SK-N-SH (cell line): ENCODE results near the gene DNAJC15. TPM values are rescaled to one million over a fixed set of nuclear protein-coding genes. Genes with fewer than 3 reads are reported as not detected.

ENCODE experiments used
- CTCF ChIA-PET: fragments of 300-600, 350-600 bp; formaldehyde crosslinking; extraction: SDS; loops from one replicate; lab custom pipeline; 2021; lab: Yijun Ruan, JAX
- POLR2A ChIA-PET: fragments of 350-600 bp; sonication (Branson Sonifier 250); formaldehyde crosslinking; extraction: SDS; loops from one replicate; lab custom pipeline; 2020; ENCODE audit warnings: antibody characterized with exemption, inconsistent platforms; lab: Yijun Ruan, JAX
- DNase-seq: peaks from one replicate; pipeline ENCODE4 v3.0.0; 2012
- H2AFZ ChIP-seq: fragments of 200-600 bp; sonication (generic); 2 replicates; pipeline ENCODE4 v1.8.1; 2016; ENCODE audit warnings: antibody characterized with exemption, mild to moderate bottlenecking, low read depth
- H3F3A ChIP-seq: fragments of 200-600 bp; sonication (generic); replicated peaks from 2 replicates; pipeline ENCODE3; 2016; ENCODE audit warnings: antibody characterized with exemption, mild to moderate bottlenecking; ENCODE audit not compliant: insufficient read depth
- H3K27ac ChIP-seq, 2 experiments: fragments of 200-500 bp in 1 of 2; fragments of 200-600 bp in 1 of 2; sonication (Bioruptor generic) in 1 of 2; sonication (generic), shearing (Covaris generic) in 1 of 2; 2 replicates each; pipeline versions ENCODE4 v1.5.1 to v1.6.1; 2014 to 2016; ENCODE audit warnings: low read depth in 2 of 2, inconsistent platforms in 1 of 2, low read length in 1 of 2, mild to moderate bottlenecking in 1 of 2, mixed read lengths in 1 of 2
- H3K27me3 ChIP-seq: fragments of 200-600 bp; sonication (generic), shearing (Covaris generic); 2 replicates; pipeline ENCODE4 v1.6.1; 2016; ENCODE audit warnings: mixed run types; ENCODE audit not compliant: insufficient read depth
- H3K36me3 ChIP-seq, 2 experiments: fragments of 200-500 bp in 1 of 2; fragments of 200-600 bp in 1 of 2; sonication (Bioruptor generic) in 1 of 2; sonication (generic) in 1 of 2; replicated peaks in 1 of 2; 2 replicates each; pipeline versions ENCODE3 to v1.5.1; 2014 to 2016; ENCODE audit warnings: low read length in 1 of 2, mild to moderate bottlenecking in 1 of 2; ENCODE audit not compliant: insufficient read depth in 2 of 2, control insufficient read depth in 1 of 2
- H3K4me1 ChIP-seq, 2 experiments: fragments of 200-500 bp in 1 of 2; fragments of 200-600 bp in 1 of 2; sonication (Bioruptor generic) in 1 of 2; sonication (generic), shearing (Covaris generic) in 1 of 2; 2 replicates each; pipeline versions ENCODE4 v1.5.1 to v1.6.1; 2014 to 2016; ENCODE audit warnings: low read depth in 1 of 2, low read length in 1 of 2, mixed run types in 1 of 2; ENCODE audit not compliant: insufficient read depth in 2 of 2, control insufficient read depth in 1 of 2
- H3K4me2 ChIP-seq: fragments of 200-600 bp; sonication (generic), shearing (Covaris generic); 2 replicates; pipeline ENCODE4 v1.6.1; 2017; ENCODE audit warnings: mixed run types
- H3K4me3 ChIP-seq, 2 experiments: fragments of 200-500 bp in 1 of 2; fragments of 200-600 bp in 1 of 2; sonication (Bioruptor generic) in 1 of 2; sonication (generic), shearing (Covaris generic) in 1 of 2; 2 replicates each; pipeline versions ENCODE4 v1.5.1 to v1.8.1; 2014 to 2016; ENCODE audit warnings: low read depth in 2 of 2, inconsistent platforms in 1 of 2, low read length in 1 of 2, mild to moderate bottlenecking in 1 of 2, mixed read lengths in 1 of 2, moderate library complexity in 1 of 2
- H3K79me2 ChIP-seq: fragments of 200-600 bp; sonication (generic); 2 replicates; pipeline ENCODE4 v1.8.1; 2017; ENCODE audit warnings: mild to moderate bottlenecking; ENCODE audit not compliant: insufficient read depth
- H3K9ac ChIP-seq: fragments of 200-600 bp; sonication (generic); 2 replicates; pipeline ENCODE4 v1.6.1; 2017; ENCODE audit warnings: mixed run types
- H3K9me2 ChIP-seq: fragments of 200-600 bp; sonication (generic); 2 replicates; pipeline ENCODE4 v1.6.1; 2017; ENCODE audit warnings: mixed run types
- H3K9me3 ChIP-seq: fragments of 200-600 bp; sonication (generic); 2 replicates; pipeline ENCODE4 v1.6.1; 2017; ENCODE audit warnings: mixed run types, mild to moderate bottlenecking, moderate library complexity
- H4K20me1 ChIP-seq: fragments of 200-600 bp; sonication (generic); 2 replicates; pipeline ENCODE4 v1.6.1; 2017; ENCODE audit warnings: mild to moderate bottlenecking, mixed run types; ENCODE audit not compliant: insufficient read depth
- CHD2 ChIP-seq: fragments of 150-350 bp; IDR thresholded peaks from 2 replicates; pipeline ENCODE4 v1.6.1; 2018; ENCODE audit warnings: low read length; ENCODE audit not compliant: partially characterized antibody
- ELF1 ChIP-seq: IDR thresholded peaks from 2 replicates; pipeline ENCODE4 v1.4.0; 2012
- EP300 ChIP-seq, 2 experiments: IDR thresholded peaks; 2 replicates each; pipeline versions ENCODE4 v1.4.0 to v1.6.1; 2012; ENCODE audit warnings: borderline replicate concordance in 1 of 2, low read depth in 1 of 2, low read length in 1 of 2
- FOSL2 ChIP-seq: IDR thresholded peaks from 2 replicates; pipeline ENCODE4 v1.4.0; 2012; ENCODE audit warnings: low read depth, mild to moderate bottlenecking, moderate library complexity, borderline replicate concordance
- FOXJ3 ChIP-seq: sonication (generic); formaldehyde crosslinking; IDR thresholded peaks from 2 replicates; pipeline ENCODE4 v1.5.1; 2020; ENCODE audit warnings: mild to moderate bottlenecking, missing genetic modification reagents
- FOXM1 ChIP-seq: IDR thresholded peaks from 2 replicates; pipeline ENCODE4 v1.4.0; 2012; ENCODE audit warnings: low read depth, mild to moderate bottlenecking
- GABPA ChIP-seq: IDR thresholded peaks from 2 replicates; pipeline ENCODE4 v1.4.0; 2012; ENCODE audit warnings: low read depth, mild to moderate bottlenecking
- MXI1 ChIP-seq: IDR thresholded peaks from 2 replicates; pipeline ENCODE4 v1.6.1; 2012; ENCODE audit warnings: mild to moderate bottlenecking, low read depth, low read length, improper control_type of control experiment
- NFIC ChIP-seq: IDR thresholded peaks from 2 replicates; pipeline ENCODE4 v1.4.0; 2012; ENCODE audit warnings: borderline replicate concordance
- NRF1 ChIP-seq: IDR thresholded peaks from 2 replicates; pipeline ENCODE4 v1.6.1; 2012; ENCODE audit warnings: low read depth, mild to moderate bottlenecking, low read length
- POLR2AphosphoS5 ChIP-seq: IDR thresholded peaks from 2 replicates; pipeline ENCODE4 v1.6.1; 2012; ENCODE audit warnings: low read depth, low read length
- RAD21 ChIP-seq: IDR thresholded peaks from 2 replicates; pipeline ENCODE4 v1.6.1; 2012; ENCODE audit warnings: mild to moderate bottlenecking, low read length
- RCOR1 ChIP-seq: fragments of 150-350 bp; IDR thresholded peaks from 2 replicates; pipeline ENCODE4 v1.6.1; 2017; ENCODE audit warnings: antibody characterized with exemption, low read length
- RFX5 ChIP-seq: IDR thresholded peaks from 2 replicates; pipeline ENCODE4 v1.6.1; 2012; ENCODE audit warnings: mild to moderate bottlenecking, improper control_type of control experiment, low read length
- RXRA ChIP-seq: IDR thresholded peaks from 2 replicates; pipeline ENCODE4 v1.4.0; 2012; ENCODE audit warnings: low read depth, mild to moderate bottlenecking, borderline replicate concordance
- SIN3A ChIP-seq: IDR thresholded peaks from 2 replicates; pipeline ENCODE4 v1.6.1; 2012; ENCODE audit warnings: low read depth, mild to moderate bottlenecking, low read length, moderate library complexity, borderline replicate concordance
- TAF1 ChIP-seq: IDR thresholded peaks from 2 replicates; pipeline ENCODE4 v1.6.1; 2012; ENCODE audit warnings: low read depth, mild to moderate bottlenecking, low read length, moderate library complexity, borderline replicate concordance
- TCF12 ChIP-seq: IDR thresholded peaks from 2 replicates; pipeline ENCODE4 v1.4.0; 2012
- TEAD4 ChIP-seq: IDR thresholded peaks from 2 replicates; pipeline ENCODE4 v1.4.0; 2012; ENCODE audit warnings: mild to moderate bottlenecking, borderline replicate concordance; ENCODE audit not compliant: insufficient read depth
- YY1 ChIP-seq: IDR thresholded peaks from 2 replicates; pipeline ENCODE4 v1.4.0; 2012; ENCODE audit warnings: low read depth, mild to moderate bottlenecking
- WGBS: methylation state at CpG from one replicate; pipeline ENCODE4 v1.1.6; 2017; ENCODE audit warnings: low lambda C conversion rate; 5-methylcytosine and 5-hydroxymethylcytosine counted together
- polyA plus RNA-seq, 3 experiments: library from polyadenylated mRNA; depleted of rRNA; stranded (reverse); fragments of >200 nt; gene quantifications; 2 replicates each; pipeline ENCODE4 v1.2.3, GENCODE V29; 2012
- TF ChIP-seq, protein P1 (sequence below): IDR thresholded peaks from 2 replicates; pipeline ENCODE4 v1.6.1; 2012; ENCODE audit warnings: mild to moderate bottlenecking, low read depth, low read length, moderate library complexity
- TF ChIP-seq, protein P2 (sequence below): fragments of 200-600 bp; sonication (generic); IDR thresholded peaks from 2 replicates; pipeline ENCODE4 v1.6.1; 2017; ENCODE audit warnings: antibody characterized with exemption, mild to moderate bottlenecking, moderate library complexity

DNAJC15 gene
- polyA plus RNA-seq, 1 of the 3 experiments (the other 2 are of a cell fraction) = 18.4 TPM

DNA sequence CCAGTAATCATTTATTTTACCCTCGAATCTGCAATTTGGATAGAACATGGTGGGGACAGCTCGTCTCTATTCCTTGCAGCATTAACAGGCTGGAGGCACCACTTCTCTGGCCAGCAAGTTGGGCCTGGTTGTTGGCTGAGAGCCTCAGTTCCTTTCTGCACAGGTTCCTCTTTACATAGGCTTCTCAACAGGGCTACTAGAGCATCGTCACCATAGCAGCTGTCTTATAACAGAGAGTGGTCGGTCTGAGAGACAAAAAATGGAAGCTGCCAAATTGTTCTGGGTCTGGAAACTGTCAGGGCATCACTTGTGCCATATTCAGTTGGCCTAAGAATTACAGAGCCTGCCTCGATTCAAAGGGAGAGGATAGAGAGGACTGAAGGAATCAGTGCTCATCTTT lies 86.7 kb downstream of the DNAJC15 start:
- Histone ChIP-seq H3K9me3 (no peaks in the 10 kb centered on the region), H3K4me1 (no peaks in the 10 kb centered on the region; a peak in 1 of 4 replicates), H3F3A (peaks cover 3% of the 10 kb centered on the region), H3K27ac (no peak overlapping the region), H4K20me1 (no peaks in the 10 kb centered on the region), H3K4me3 (no peak overlapping the region), H3K27me3 (no peaks in the 10 kb centered on the region), H3K9ac (no peak overlapping the region), H2AFZ (no peak overlapping the region), H3K36me3 (no peaks in the 10 kb centered on the region), H3K9me2 (no peaks in the 10 kb centered on the region), H3K4me2 (no peak overlapping the region), H3K79me2 (0 out of 2 replicates have a peak, but pooled peaks cover 3% of the 10 kb centered on the region)
- POLR2A ChIA-PET = no interaction called here
- CTCF ChIA-PET = interaction anchor here (1.1 to 1.5 kb wide), 3 partner anchors 24 to 764 kb away, joined by 3 to 4 read pairs (median 3); no protein-coding TSS in a partner anchor
- DNase-seq = no peak
- 73% methylated on average over 5 of the region's 5 CpGs for WGBS
- no peak for TF ChIP-seq GABPA
- no peak for TF ChIP-seq NFIC
- TF ChIP-seq TAF1 = no peak
- no peak for TF ChIP-seq SIN3A
- TF ChIP-seq MXI1 = no peak

DNA sequence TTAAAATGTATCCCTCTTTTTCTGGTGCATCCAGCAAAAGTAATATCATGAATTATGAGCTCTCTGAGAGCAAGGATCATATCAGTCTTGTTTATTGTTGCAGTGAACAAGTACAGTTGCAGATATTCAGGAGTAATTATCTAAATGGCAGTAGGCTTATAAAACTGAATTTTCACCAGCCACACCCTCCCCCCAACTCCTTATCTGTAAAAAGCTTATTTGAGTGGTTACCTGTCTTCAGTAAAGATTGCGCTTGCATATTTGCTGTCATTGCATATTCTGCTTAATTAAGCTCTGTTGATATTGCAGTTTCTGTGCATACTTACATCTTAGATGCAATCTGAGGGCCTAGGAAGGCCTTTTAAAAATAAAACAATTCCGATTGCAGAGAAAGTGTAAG lies 87.3 kb downstream of the DNAJC15 start:
- ChIA-PET CTCF (interaction anchor here (1.1 to 1.6 kb wide), 3 partner anchors 25 to 693 kb away, joined by 3 to 5 read pairs (median 4); no protein-coding TSS in a partner anchor), POLR2A (no interaction called here)
- H3K27me3 ChIP-seq = no peaks in the 10 kb centered on the region
- H3K4me2 ChIP-seq = no peak overlapping the region
- H2AFZ ChIP-seq = no peak overlapping the region
- H3K27ac ChIP-seq = no peak overlapping the region
- no peaks in the 10 kb centered on the region; a peak in 1 of 4 replicates for H3K4me1 ChIP-seq
- H4K20me1 ChIP-seq = no peaks in the 10 kb centered on the region
- H3K9me2 ChIP-seq = no peaks in the 10 kb centered on the region
- H3K36me3 ChIP-seq = no peaks in the 10 kb centered on the region
- no peak overlapping the region for H3K4me3 ChIP-seq
- DNase-seq = no peak
- H3K9me3 ChIP-seq = no peaks in the 10 kb centered on the region
- H3K9ac ChIP-seq = no peak overlapping the region
- peaks cover 3% of the 10 kb centered on the region for H3F3A ChIP-seq
- WGBS = 93% methylated on average over 2 of the region's 2 CpGs
- TF ChIP-seq TEAD4 = no peak
- TF ChIP-seq CHD2 = no peak
- no peak for TF ChIP-seq TCF12
- TF ChIP-seq RCOR1 = no peak
- TF ChIP-seq ELF1 = no peak
- TF ChIP-seq FOSL2 = no peak
- TF ChIP-seq FOXJ3 (CRISPR knock-in tag) = no peak
- TF ChIP-seq POLR2AphosphoS5 = no peak
- TF ChIP-seq GABPA = no peak
- TF ChIP-seq, protein P1, sequence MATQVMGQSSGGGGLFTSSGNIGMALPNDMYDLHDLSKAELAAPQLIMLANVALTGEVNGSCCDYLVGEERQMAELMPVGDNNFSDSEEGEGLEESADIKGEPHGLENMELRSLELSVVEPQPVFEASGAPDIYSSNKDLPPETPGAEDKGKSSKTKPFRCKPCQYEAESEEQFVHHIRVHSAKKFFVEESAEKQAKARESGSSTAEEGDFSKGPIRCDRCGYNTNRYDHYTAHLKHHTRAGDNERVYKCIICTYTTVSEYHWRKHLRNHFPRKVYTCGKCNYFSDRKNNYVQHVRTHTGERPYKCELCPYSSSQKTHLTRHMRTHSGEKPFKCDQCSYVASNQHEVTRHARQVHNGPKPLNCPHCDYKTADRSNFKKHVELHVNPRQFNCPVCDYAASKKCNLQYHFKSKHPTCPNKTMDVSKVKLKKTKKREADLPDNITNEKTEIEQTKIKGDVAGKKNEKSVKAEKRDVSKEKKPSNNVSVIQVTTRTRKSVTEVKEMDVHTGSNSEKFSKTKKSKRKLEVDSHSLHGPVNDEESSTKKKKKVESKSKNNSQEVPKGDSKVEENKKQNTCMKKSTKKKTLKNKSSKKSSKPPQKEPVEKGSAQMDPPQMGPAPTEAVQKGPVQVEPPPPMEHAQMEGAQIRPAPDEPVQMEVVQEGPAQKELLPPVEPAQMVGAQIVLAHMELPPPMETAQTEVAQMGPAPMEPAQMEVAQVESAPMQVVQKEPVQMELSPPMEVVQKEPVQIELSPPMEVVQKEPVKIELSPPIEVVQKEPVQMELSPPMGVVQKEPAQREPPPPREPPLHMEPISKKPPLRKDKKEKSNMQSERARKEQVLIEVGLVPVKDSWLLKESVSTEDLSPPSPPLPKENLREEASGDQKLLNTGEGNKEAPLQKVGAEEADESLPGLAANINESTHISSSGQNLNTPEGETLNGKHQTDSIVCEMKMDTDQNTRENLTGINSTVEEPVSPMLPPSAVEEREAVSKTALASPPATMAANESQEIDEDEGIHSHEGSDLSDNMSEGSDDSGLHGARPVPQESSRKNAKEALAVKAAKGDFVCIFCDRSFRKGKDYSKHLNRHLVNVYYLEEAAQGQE = no peak
- TF ChIP-seq MXI1 = no peak
- no peak for TF ChIP-seq FOXM1
- no peak for TF ChIP-seq EP300 (IDR thresholded peaks at IDR 0.05; ENCODE audit: borderline replicate concordance in 1 of 2, low read depth in 1 of 2, low read length in 1 of 2)
- no peak for TF ChIP-seq NRF1
- TF ChIP-seq, protein P2, sequence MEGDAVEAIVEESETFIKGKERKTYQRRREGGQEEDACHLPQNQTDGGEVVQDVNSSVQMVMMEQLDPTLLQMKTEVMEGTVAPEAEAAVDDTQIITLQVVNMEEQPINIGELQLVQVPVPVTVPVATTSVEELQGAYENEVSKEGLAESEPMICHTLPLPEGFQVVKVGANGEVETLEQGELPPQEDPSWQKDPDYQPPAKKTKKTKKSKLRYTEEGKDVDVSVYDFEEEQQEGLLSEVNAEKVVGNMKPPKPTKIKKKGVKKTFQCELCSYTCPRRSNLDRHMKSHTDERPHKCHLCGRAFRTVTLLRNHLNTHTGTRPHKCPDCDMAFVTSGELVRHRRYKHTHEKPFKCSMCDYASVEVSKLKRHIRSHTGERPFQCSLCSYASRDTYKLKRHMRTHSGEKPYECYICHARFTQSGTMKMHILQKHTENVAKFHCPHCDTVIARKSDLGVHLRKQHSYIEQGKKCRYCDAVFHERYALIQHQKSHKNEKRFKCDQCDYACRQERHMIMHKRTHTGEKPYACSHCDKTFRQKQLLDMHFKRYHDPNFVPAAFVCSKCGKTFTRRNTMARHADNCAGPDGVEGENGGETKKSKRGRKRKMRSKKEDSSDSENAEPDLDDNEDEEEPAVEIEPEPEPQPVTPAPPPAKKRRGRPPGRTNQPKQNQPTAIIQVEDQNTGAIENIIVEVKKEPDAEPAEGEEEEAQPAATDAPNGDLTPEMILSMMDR = no peak
- no peak for TF ChIP-seq SIN3A
- no peak for TF ChIP-seq RXRA
- no peak for TF ChIP-seq RFX5
- no peak for TF ChIP-seq YY1
- no peak for TF ChIP-seq RAD21
- H3K79me2 ChIP-seq = no peaks in the 10 kb centered on the region
